Hematopoietic multipotent progenitor cell treated with erythropoietin and hydrocortisone succinate and interleukin-3 and kit ligand, for 17 days (in vitro differentiated cells): ENCODE data around the gene LRMDA.

Experiments
- DNase-seq: peaks from one replicate; pipeline ENCODE4 v3.0.0-alpha.2; 2015; ENCODE audit warnings: low spot score

Gene LRMDA

DNA sequence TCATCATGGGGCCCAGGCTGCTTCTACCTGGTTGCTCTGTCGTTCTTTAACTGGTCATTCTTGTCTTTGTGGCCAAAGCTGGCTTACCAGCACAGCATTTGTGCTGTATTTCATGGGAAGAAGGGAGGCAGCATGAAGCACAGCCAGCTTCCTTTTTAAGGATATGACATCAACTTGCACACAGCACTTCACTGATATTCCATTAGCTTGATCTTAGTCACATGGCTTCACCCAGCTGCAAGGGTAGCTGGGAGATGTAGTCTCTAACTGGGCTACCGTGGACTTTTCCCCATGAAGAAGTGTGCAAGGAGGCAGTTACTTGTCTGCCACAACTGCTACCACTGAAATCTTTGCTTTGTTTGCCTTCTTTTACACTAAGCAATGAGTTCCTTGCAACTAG is 525.2 kb downstream of the LRMDA start:
- no peak for DNase-seq

DNA sequence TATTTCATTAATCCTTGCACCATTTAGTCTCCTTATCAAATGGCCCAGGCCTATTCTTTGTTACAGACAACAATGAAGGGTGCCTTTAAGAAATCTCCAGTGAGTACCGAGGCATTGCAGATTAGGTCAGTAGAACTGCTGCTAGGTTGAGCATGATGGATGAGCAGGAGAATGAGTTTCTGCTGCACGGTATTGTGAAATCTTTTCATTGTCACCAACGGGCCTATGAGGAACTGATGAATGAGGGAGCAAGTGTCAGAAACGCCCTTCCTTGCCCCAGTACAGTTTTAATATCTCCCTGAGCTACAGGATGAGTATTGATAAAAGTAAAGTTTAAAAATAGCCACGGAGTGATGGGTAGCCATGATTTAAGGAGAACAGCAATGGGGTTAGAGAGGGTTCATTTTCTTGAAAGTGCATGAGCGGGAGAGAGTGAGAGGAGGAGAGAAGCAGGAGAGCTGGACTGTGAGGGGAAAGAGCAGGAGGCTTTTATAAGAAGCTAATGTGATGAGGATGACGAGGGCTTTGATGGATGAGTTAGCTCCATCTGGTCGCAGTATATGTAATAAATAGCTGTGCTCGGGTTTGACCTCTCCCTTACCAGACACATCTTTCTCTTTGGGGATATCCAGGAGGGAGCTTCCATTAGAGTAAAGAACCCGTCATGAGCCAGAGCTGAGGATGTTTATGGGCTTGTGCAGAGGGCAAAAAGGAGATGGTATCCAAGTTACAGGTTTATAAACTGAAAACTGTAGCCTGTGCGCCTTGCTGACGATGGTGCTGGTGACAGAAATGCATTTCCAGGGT is 526.1 kb downstream of the LRMDA start:
- no peak for DNase-seq

DNA sequence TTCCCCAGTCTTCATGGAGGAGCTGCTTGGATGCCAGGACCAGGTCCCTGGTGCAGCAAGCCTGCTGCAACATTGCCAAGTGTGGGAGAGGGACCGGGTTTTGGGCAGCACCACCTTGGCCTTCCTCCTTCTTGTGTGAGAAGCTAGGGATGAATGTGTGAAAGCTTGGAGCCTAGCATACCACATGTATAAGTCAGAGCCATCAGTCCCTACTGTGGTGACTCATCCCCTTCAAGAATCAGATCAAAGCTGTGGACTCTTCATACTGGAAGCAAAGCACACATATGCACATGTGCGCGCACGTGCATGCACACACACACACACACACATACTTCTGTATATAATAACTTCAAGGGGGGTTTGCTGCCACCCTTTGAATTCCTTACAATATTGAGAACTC is 527.8 kb downstream of the LRMDA start:
- DNase-seq, result no peak

DNA sequence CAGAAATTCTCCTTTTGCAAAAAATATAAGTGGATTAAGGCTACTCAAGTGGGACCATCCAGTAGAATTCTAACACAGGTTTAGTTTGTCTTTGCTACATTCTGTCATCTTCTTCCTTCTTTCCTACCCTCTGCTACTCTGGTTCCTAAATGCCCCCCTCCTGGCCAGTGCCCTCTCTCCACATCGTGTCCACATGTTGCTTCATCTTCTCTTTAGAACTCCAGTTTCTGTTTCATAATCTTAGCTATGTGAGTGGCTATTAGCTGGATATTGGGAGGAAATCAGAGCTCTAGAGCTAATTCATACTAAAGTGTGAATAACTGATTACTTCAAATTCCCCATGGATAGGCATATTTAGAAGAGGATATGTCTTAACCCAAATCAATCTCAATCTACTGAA is 528.5 kb downstream of the LRMDA start:
- no peak for DNase-seq

DNA sequence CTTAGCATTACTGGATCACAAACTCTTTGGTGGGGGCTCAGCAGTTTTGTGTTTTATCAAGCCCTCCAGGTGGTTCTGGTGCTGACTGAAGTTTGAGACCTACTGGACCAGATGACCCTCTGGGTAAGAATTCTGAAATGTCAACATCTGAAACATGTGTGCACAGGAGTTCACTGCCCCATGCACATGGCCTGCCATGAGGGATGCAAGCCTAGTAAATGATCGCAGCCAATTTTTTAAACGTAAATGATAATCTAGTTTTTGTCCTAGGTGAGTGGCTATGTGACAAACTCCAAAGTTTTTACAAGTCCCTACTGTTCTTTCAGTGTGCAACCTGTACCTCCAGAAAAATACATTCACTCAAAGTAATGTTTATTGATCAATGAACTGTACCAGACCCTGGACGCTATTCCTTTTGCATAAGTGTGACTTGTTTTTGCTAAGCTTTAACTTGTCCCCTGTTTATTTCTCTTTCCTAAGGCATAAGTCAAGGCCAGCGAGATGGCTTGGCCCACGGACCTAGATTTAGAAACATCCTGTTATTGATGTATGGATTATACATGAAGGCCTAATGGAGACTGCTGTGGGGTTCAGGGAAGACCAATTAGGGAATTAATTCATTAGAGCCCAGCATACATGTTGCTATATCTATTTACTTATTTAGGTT is 531.1 kb downstream of the LRMDA start:
- no peak for DNase-seq

DNA sequence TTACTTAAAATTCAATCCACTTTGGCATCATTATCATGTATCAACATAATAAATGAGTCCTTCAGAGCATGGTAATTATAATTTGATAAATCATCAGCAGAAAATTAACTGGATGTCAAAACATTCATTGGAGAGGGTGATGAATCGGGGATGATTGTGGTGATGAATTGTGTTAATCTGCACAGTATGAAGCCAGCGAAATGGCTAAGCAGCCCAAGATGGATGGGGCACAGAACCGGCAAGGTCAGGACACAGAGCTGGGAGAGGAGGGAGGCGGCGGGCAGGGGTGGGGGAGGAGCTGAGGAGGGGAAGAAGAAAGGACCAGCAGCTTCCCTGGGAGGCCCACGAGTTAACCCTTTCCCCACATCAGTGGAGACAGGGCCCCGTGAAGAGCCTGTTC is 536.1 kb downstream of the LRMDA start:
- no peak for DNase-seq

DNA sequence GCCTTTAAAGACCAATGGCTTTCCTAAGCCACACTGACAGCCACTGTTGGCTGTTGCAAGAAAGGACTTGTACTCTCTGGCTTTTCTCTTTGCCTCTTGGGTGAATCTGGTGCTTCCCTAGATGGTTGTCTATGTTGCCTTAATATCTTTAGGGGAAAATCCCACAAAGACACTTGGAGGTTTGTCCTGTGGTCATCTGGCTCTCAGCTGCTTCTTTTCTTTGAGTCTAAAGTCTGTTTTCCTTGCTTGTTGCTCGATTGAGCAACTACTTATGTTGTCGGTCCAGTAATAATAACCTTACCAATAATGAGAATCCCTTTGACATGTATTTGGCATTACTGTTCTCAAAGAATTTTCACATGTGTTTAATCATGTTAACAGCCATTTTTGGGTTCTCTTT is 537.6 kb downstream of the LRMDA start:
- no peak for DNase-seq

DNA sequence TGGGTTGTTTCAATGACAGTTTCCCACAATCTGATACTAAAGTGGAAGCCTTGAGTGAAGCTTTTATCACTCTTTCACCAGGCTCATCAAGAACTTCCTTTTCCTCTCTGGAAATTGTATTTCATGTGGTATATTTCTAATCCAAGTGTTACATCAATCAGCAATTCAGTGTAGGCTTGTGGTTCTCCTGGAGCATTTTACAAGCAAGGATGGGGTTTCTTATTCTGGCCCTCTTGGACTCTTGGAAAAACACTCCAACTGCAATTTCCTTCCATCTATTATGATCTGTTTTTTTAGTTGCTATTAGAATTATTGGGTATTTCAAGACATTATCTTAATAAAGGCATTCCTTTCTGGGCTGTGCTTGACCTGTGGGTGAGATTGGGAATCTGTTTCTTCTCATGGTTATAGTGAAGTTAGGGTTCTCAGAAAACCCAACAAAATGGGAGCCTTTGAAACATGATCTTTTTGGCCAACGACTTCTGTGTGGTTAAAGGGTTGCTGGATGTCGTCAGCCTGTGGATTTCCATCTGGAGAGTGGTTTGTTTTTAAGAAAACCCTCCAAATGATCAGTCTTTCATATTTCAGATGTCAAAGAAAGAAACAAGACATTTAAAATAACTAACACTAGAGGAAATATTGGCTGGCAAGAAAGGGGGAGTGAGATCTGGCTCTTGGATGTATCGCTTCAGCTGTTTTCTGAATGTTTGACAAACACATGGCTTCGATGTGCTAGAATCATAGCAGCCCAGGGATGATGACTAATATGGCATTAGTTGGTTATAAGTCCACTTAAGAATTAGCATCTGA is 540.2 kb downstream of the LRMDA start:
- DNase-seq, result no peak

DNA sequence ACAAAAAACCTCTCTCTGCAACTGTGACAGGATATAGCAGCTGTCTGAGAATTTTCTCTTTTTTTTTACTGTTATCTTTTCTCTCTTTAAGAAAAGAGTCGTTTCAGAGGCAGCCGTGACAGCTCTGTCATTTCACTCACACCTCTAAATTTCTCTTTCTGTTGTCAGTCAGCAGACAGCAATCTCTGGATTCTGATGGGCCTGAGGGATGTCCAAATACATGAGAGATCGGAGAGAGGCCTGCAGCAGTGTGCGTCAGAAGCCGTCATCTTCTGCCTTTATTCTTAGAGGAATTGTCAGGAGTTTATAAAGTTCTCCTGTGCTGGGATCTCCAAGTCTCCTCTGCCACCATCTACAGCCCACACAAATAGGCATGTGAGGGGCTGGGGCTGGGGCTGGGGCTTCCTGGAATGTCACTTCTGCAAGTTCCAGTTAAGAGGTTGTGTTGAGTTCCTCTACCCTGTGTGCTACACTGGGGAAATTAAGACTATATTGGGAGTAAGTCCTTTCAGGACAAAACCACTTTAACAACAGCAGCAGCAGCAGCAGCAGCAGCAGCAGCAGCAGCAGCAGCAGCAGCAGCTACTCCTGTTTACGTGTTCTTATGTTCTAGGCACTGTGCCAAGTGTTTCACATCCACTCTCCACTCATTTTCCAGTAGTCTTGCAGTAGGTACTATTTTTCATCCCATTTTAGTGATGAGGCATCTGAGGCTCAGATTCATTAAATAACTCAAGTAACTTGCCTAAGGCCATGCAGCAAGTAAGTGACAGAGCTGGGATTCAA is 541.3 kb downstream of the LRMDA start:
- no peak for DNase-seq

DNA sequence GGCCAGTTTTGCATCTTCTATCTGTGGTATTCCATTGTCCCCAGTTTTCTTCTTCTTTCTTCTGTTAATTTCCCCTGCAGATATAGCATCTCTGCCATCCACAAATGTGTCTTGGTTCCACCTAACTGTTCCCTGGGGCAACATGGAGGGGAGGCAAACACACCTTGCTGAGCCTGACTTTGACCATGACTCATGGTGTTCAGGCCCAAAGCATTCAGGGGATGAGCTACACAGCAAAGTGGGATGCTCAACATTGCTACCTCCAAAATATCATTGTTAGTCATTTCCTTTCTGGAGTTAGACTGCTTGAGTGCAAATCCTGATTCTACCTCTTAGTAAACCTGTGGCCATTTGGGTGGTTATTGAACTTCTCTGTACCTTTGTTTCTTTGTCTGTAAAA is 542.7 kb downstream of the LRMDA start:
- DNase-seq, result no peak

DNA sequence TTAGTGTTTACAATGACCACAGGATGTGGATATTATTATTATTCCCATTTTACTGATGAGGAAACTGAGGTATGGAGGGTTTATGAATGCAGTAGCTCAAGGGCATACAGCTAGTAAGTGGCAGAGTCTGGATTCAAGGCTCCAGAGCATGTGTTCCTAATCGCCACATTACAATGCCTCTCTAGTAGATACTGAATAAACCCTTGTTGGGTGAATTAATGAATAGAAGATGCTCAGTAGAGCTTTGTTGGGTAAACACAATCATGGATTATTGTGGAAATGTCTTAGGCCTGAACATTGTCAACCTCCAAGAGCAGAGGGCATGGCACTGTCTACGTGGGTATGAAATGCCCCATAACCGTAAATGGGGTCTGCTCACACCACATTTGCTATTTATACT is 545.3 kb downstream of the LRMDA start:
- no peak for DNase-seq

DNA sequence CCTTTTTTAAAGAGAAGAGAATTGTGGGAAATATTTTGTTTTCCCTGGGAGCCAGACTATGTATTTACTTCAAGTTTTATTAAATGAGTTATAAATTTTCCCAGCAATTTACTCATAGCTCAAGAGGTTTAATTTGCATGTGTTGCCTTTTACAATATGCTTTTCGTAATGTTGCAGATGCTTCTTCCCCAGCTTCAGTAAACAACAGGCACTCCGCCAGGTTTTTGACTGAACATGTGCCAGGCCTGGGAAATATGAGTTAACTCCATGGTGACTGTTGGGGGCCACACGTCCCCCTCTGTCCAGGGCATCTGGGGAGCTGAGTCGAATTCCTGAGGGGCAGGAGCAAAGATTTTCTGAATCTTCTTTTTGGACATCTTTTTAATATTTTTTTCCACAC is 545.7 kb downstream of the LRMDA start:
- DNase-seq, result no peak

DNA sequence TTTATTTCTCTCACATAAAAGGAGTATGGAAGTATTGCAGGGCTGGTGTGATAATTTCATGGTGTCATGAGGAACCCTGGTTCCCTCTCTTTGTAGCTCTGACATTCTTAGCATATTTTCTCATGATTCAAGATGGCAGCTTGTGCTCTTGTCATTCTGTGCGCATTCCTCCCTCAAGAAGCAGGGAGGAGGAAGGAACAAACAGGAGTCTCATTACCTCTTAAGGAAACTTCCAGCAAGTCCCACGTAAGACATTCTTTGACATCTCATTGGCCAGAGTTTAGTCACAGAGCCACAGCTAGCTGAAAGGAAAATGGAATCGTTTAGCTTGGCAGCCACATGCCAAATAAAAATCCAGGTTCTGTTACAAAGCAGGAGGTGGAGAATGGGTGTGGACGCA is 546.8 kb downstream of the LRMDA start:
- no peak for DNase-seq

DNA sequence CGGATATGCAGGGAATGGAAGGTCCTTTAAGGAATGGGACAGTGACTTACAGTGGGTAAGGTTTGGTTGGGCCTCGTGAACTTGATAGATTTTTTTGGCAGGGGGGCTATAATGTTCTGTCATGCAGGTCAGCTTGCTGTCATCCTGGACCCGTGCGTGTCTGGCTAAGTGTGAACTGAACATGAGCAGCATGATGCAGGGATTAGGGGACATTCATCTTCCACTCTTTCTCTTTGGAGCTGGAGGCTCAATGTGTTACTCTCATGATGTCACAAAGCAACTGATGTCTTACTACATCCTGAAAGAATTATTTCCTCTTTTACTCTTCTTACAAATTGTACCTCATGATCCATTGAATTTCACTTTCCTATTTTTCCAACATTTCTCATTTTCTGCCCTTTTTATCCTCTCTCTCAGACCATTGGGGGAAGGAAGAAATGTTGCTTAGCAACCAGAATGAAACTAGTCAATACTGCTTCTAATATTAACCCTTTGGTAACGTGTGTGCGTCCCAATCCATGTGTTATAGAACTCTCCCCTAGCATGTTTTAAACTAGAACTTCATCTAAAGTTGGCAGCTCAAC is 549.1 kb downstream of the LRMDA start:
- DNase-seq, result no peak

DNA sequence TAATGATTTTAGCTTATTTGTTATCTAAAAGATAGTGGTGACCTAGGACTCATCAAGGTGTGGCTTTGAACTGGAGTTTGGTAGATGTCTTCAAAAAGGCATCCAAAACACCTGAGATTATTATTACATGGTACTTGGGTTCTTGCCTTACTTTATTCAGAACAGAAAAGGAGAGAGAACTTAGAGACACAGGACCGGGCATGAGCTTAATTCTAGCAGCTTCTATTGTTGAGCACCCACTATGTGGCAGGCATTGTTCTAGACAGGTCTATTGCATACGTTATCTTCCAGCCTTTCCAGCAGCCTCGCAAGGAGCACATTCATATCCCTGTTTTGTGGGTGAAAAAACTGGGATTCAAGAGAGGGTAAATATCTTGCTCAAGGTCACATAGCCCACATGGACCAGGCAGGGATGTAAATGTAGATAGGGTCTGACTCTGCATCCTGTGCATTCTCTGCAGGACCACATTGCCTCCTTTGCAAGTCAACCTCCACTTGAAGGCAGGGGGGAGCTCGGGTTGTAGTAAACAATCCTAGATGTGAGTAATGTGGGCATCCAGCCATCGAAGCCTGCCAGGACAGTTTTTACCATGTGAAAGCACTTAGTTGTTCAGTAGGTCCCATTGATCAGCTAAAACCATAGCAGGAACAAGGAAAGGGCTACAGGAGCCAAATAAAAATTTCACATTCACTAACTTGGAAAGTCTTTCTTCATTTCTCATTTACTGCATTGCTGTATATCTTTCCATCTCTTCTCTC is 551.4 kb downstream of the LRMDA start:
- DNase-seq, result no peak

DNA sequence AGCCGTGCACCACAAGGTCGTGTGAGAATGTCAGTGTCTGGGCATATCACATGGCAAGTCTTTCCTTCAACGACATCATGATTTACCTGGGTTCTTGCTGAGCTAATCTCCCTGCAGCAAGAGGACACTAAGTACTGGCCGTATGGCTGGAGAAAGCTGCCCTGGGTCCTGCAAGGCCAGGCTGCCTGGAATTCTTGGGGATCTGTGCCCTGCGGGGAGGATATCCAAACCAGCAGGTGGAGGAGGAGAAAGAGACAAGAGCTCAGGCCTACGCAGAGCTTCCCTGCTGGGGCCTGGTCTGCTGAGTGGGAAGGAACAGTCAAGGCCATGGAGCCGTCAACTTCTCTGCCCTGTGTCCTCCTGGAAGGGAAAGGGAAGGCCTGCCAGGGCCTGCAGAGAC is 552.6 kb downstream of the LRMDA start:
- no peak for DNase-seq

DNA sequence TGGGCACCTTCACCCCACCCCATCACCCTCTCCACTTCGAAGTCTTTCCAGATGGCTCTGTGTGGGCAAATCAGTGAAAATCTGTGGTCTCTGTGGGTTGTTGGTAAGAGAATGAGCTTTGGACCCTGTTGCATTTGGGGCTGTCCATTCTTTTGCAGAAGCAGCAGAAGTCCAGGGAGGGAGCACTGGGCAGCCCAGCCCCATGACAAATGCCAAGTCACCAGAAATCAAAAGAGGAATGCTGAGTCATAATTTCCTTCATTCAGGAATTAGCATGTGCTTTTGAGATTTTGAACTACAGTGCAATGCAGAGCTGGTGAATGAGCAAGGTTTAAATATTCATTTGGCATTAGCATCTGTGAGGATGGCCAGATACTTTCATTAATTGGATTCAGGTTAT is 556.2 kb downstream of the LRMDA start:
- DNase-seq, result no peak

DNA sequence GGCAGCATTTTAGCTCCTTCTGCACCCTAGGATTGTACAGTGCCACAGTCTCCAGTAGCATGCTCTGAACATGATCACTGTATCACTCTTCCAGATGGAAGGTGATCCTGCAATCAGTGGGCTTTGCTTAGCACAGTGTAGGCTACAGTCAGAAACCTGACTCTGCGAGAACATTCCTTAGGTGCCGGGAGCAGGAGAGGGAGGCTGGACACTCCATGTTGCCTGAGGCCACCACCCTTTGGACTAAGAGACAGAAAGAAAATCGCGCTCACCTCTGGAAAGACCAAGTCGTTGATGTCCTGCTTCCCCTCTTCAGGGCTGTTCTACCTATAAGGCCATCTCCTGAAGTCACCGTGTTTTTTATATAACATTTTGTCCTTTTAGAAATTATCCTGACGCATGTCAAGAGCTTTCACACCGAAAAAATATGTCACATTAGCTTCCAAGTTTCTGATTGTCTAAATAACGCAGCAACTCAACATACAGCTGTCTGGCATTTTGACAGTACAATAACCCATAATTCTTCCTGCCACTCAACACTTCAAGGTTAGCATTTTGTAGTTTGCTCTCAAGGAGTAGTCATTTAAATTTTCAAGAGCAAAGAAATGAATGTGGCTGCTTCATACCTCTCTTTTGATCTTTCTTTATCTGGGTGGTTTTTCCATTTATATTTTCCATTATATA is 563.1 kb downstream of the LRMDA start:
- no peak for DNase-seq

DNA sequence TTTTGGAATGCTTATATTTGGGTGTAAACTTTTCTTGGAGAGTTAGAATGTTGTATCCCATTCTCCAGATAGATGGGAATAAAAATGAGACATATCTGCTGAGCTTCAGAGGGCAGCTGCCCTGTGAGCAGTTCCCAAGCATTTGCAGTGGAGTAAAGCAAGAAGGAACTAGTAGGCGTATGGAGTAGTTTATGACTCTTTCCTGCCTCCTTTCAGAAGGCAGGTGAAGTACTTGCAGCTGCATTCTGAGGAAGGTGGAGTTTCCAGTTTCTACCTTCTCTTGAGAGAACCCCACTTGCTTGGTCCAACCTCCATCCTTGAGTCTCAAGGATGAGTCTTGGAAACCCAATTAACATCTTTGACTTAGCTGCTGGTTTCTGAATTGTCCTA is 563.6 kb downstream of the LRMDA start:
- no peak for DNase-seq

DNA sequence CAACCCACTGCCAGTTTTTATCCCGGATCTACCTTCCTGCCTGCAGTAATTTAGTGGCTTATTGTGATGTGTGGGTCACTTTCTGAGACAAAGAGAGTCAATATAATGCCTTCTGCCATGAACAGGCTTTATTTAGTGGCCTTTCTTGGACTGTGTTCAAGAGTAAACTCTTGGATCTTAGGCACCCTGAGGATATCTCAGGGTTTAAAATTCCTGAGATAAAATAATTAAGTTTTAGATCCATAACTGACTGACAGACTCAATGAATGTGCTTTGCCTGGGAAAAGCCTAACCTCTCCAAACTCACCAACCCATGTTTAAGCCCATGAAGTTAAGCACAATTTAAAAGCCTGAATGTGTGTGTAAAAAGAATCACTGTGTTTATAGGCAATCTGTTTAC is 564.3 kb downstream of the LRMDA start:
- DNase-seq, result no peak

DNA sequence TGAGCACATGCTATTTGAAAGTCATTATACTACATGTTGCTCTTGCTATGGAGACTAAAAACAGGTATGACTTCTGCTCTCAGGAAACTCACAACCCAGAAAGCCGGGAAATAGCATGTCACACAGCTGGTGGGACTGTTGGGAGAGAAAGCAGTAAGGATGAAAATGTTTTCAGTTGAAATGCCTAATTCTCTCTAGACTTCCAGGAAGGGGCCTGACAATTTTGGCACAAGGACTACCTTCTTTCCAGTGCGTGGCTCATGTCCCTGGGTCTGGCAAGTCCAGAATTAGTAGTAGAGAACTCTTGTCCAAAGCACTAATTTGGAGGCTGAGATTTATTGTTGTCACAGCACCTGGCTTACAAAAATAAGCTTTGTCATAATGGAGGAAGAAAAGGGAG is 567.6 kb downstream of the LRMDA start:
- no peak for DNase-seq
